ENCODE data around the gene TCHH.
"Not testable (repeated sequence)": the region's sequence is repeated elsewhere in the genome, so short reads cannot be mapped to it uniquely, and the experiment has no call there.

The TCHH gene

GRCh38 chr1:152115344-152115743 is at the start of gene TCHH:
Gene TCHH, minus strand, starts transcription at chr1:152115444. Its CDS starts 1,364 bp downstream, at chr1:152114080.
- no peak for DNase-seq (ENCODE audit: low read depth in 2 of 2)

GRCh38 chr1:152164517-152165136 is 49.4 kb upstream of the TCHH start:
- DNase-seq (ENCODE audit: low read depth in 2 of 2): no peak

- no peak for DNase-seq (ENCODE audit: low read depth in 2 of 2)
Measured at GRCh38 chr1:152162792-152163463, 47.7 kb upstream of the TCHH start.

GRCh38 chr1:152160576-152160975 is 45.3 kb upstream of the TCHH start:
- DNase-seq (ENCODE audit: low read depth in 2 of 2): no peak

- no peak for DNase-seq (ENCODE audit: low read depth in 2 of 2)
Measured at GRCh38 chr1:152159144-152159543, 43.9 kb upstream of the TCHH start, which contains the start of gene RPTN. Gene RPTN, minus strand, starts transcription at chr1:152159228. Its CDS starts 1,339 bp downstream, at chr1:152157889.

GRCh38 chr1:152153996-152154395 is 38.8 kb upstream of the TCHH start:
- DNase-seq (ENCODE audit: low read depth in 2 of 2): no peak

- DNase-seq (ENCODE audit: low read depth in 2 of 2): no peak
Measured at GRCh38 chr1:152151646-152152045, 36.4 kb upstream of the TCHH start.

- DNase-seq (ENCODE audit: low read depth in 2 of 2): no peak
Measured at GRCh38 chr1:152148981-152149380, 33.7 kb upstream of the TCHH start.

GRCh38 chr1:152148051-152148450 is 32.8 kb upstream of the TCHH start:
- DNase-seq (ENCODE audit: low read depth in 2 of 2): no peak

GRCh38 chr1:152145769-152146168 is 30.5 kb upstream of the TCHH start:
- DNase-seq (ENCODE audit: low read depth in 2 of 2): no peak

- not testable (repeated sequence) for DNase-seq (ENCODE audit: low read depth in 2 of 2)
Measured at GRCh38 chr1:152144674-152145183, 29.5 kb upstream of the TCHH start.

- peak in 1 of 2 donors; percentile 4 for DNase-seq (ENCODE audit: low read depth in 2 of 2)
Measured at GRCh38 chr1:152143150-152143887, 28.1 kb upstream of the TCHH start.

- DNase-seq (ENCODE audit: low read depth in 2 of 2): peak in 1 of 2 donors; percentile 6
Measured at GRCh38 chr1:152141971-152142584, 26.8 kb upstream of the TCHH start.

GRCh38 chr1:152137215-152137614 is 22.0 kb upstream of the TCHH start:
- DNase-seq (ENCODE audit: low read depth in 2 of 2): no peak

- DNase-seq (ENCODE audit: low read depth in 2 of 2): no peak
Measured at GRCh38 chr1:152130186-152130585, 14.9 kb upstream of the TCHH start.

- DNase-seq (ENCODE audit: low read depth in 2 of 2): no peak
Measured at GRCh38 chr1:152127673-152128072, 12.4 kb upstream of the TCHH start.

GRCh38 chr1:152125834-152126443 is 10.7 kb upstream of the TCHH start:
- no peak for DNase-seq (ENCODE audit: low read depth in 2 of 2)

GRCh38 chr1:152118915-152119314 is 3.7 kb upstream of the TCHH start:
- no peak for DNase-seq (ENCODE audit: low read depth in 2 of 2)

- DNase-seq (ENCODE audit: low read depth in 2 of 2): no peak
Measured at GRCh38 chr1:152112885-152113432, 2.3 kb downstream of the TCHH start.

- no peak for DNase-seq (ENCODE audit: low read depth in 2 of 2)
Measured at GRCh38 chr1:152112101-152112884, 3.0 kb downstream of the TCHH start.
